HFF-Myc (cell line): ENCODE results near the gene FBXL16.
A peak's percentile ranks its signal among the peaks of the same experiment; 100 is the strongest.
"Not testable (repeated sequence)": the region's sequence is repeated elsewhere in the genome, so short reads cannot be mapped to it uniquely, and the experiment has no call there.

Source experiments
- DNase-seq: peaks from one replicate; pipeline ENCODE4 v3.0.0-alpha.2; 2011; ENCODE audit warnings: low read depth; ENCODE audit errors: extremely low read depth
- H3K4me3 ChIP-seq: replicated peaks from 2 replicates; pipeline ENCODE4 v1.5.1; 2011; ENCODE audit warnings: low read depth, mild to moderate bottlenecking, control low read depth, low read length
- CTCF ChIP-seq: IDR thresholded peaks from 2 replicates; pipeline ENCODE4 v1.5.1; 2012; ENCODE audit warnings: mild to moderate bottlenecking, low read depth, low read length, control low read depth; ENCODE audit errors: missing control alignments

The FBXL16 gene

GRCh38 chr16:747978-748746 is 42.6 kb upstream of the FBXL16 start:
- no peak for TF ChIP-seq CTCF
- no peak overlapping the region for H3K4me3 ChIP-seq
- DNase-seq: no peak

- no peak for DNase-seq
- TF ChIP-seq CTCF: no peak
- H3K4me3 ChIP-seq: no peak overlapping the region
These were observed 41.0 kb upstream of the FBXL16 start for GRCh38 chr16:746637-747036.

GRCh38 chr16:745739-746138 is 40.1 kb upstream of the FBXL16 start:
- H3K4me3 ChIP-seq: no peak overlapping the region
- DNase-seq: no peak
- TF ChIP-seq CTCF: peak; percentile 35

GRCh38 chr16:743794-744500 is 38.3 kb upstream of the FBXL16 start:
- TF ChIP-seq CTCF: no peak
- DNase-seq: no peak
- H3K4me3 ChIP-seq: no peak overlapping the region

- not testable (repeated sequence) for DNase-seq
These were observed 37.3 kb upstream of the FBXL16 start for GRCh38 chr16:742894-743293.

GRCh38 chr16:741986-742629 is 36.5 kb upstream of the FBXL16 start:
- no peak for DNase-seq
- TF ChIP-seq CTCF: no peak

More at GRCh38 chr16:742894-743293, 37.3 kb upstream of the FBXL16 start:
- H3K4me3 ChIP-seq: not testable (repeated sequence)

GRCh38 chr16:740764-741505 is 35.3 kb upstream of the FBXL16 start, which contains the start of gene CIAO3:
Gene CIAO3 (minus strand): TSS chr16:740997. CDS start chr16:740985, 12 bp downstream.
- peak within 1 kb of the TSS; percentile 92 for H3K4me3 ChIP-seq
- TF ChIP-seq CTCF: peak; percentile 78
- no peak for DNase-seq

More at GRCh38 chr16:741986-742629, 36.5 kb upstream of the FBXL16 start:
- H3K4me3 ChIP-seq: no peak overlapping the region
